Thymus (tissue), 14 donors: ENCODE data around the gene DUT. TPM values are rescaled to one million over a fixed set of nuclear protein-coding genes. Genes with fewer than 3 reads are reported as not detected.
A peak's percentile ranks its signal among the peaks of the same experiment; 100 is the strongest.

Experiments used
- DNase-seq, 9 donors: peaks; one replicate each; pipeline ENCODE4 v3.0.0-alpha.2; 2013; ENCODE audit warnings: low spot score in 9 of 9, low read depth in 6 of 9, missing footprints in 1 of 9
- H3K27ac ChIP-seq, 2 donors: one replicate each; pipeline ENCODE4 v1.5.1; 2013; ENCODE audit warnings: control low read depth in 1 of 2, low read depth in 1 of 2, low read length in 1 of 2, mild to moderate bottlenecking in 1 of 2, moderate library complexity in 1 of 2
- H3K27me3 ChIP-seq, 2 donors: one replicate each; pipeline ENCODE4 v1.5.1; 2013; ENCODE audit warnings: low read length in 1 of 2; ENCODE audit not compliant: control insufficient read depth in 2 of 2, insufficient read depth in 1 of 2
- H3K36me3 ChIP-seq, 2 donors: one replicate each; pipeline ENCODE4 v1.5.1; 2013; ENCODE audit warnings: low read length in 1 of 2, mild to moderate bottlenecking in 1 of 2, moderate library complexity in 1 of 2; ENCODE audit not compliant: control insufficient read depth in 2 of 2, insufficient read depth in 2 of 2
- H3K4me1 ChIP-seq, 2 donors: one replicate each; pipeline ENCODE4 v1.5.1; 2013; ENCODE audit warnings: low read length in 2 of 2; ENCODE audit not compliant: control insufficient read depth in 2 of 2, insufficient read depth in 2 of 2
- H3K4me3 ChIP-seq, 2 donors: one replicate each; pipeline ENCODE4 v1.5.1; 2013; ENCODE audit warnings: low read length in 2 of 2, control low read depth in 1 of 2, mild to moderate bottlenecking in 1 of 2
- H3K9me3 ChIP-seq, 2 donors: one replicate each; pipeline ENCODE4 v1.5.1; 2013; ENCODE audit warnings: low read length in 1 of 2, mild to moderate bottlenecking in 1 of 2; ENCODE audit not compliant: control insufficient read depth in 2 of 2, insufficient read depth in 1 of 2
- WGBS: extraction: QIAGEN DNeasy Blood & Tissue Kit; methylation state at CpG from one replicate; pipeline ENCODE4 v1.1.7; 2013; 5-methylcytosine and 5-hydroxymethylcytosine counted together
- long read RNA-seq, 10 donors: transcript quantifications; one replicate each; lab custom pipeline, GENCODE V29; 2026
- polyA plus RNA-seq: library from polyadenylated mRNA; stranded (reverse); fragments of 200-250 nt; gene quantifications from one replicate; pipeline ENCODE4 v1.2.3, GENCODE V29; 2013
- total RNA-seq: library from RNA; stranded (reverse); fragments of 120-200 nt; gene quantifications from one replicate; pipeline ENCODE4 v1.2.4, GENCODE V29; 2013
- donor health status: healthy.

The DUT gene
- 189 TPM for total RNA-seq
- polyA plus RNA-seq, result 178 TPM
- long read RNA-seq, donor 1, transcript DUT-202 (6 exons, 1,935 nt), result major isoform, 15 of 20 reads
- long read RNA-seq, donor 1, partial matches to known transcripts, result 0 of 20 reads
- long read RNA-seq, donor 1, other reads (novel, unspliced or antisense), result 0 of 20 reads
- long read RNA-seq, donor 2, result 0 reads
- long read RNA-seq, donor 3, transcript DUT-201 (7 exons, 2,147 nt), result minor isoform, 39 of 200 reads
- long read RNA-seq, donor 3, transcript DUT-209 (3 exons, 340 nt), result minor isoform, 13 of 200 reads
- long read RNA-seq, donor 3, transcript DUT-202 (6 exons, 1,935 nt), result major isoform, 128 of 200 reads
- long read RNA-seq, donor 3, transcript DUT-205 (7 exons, 769 nt), result minor isoform, 15 of 200 reads
- long read RNA-seq, donor 3, partial matches to known transcripts, result 0 of 200 reads
- long read RNA-seq, donor 3, other reads (novel, unspliced or antisense), result 0 of 200 reads
- long read RNA-seq, donor 4, transcript DUT-201 (7 exons, 2,147 nt), result minor isoform, 9 of 77 reads
- long read RNA-seq, donor 4, transcript DUT-202 (6 exons, 1,935 nt), result major isoform, 47 of 77 reads
- long read RNA-seq, donor 4, transcript DUT-205 (7 exons, 769 nt), result minor isoform, 14 of 77 reads
- long read RNA-seq, donor 4, partial matches to known transcripts, result 0 of 77 reads
- long read RNA-seq, donor 4, other reads (novel, unspliced or antisense), result 0 of 77 reads
- long read RNA-seq, donor 5, transcript DUT-209 (3 exons, 340 nt), result minor isoform, 16 of 223 reads
- long read RNA-seq, donor 5, transcript DUT-201 (7 exons, 2,147 nt), result minor isoform, 52 of 223 reads
- long read RNA-seq, donor 5, transcript DUT-202 (6 exons, 1,935 nt), result major isoform, 115 of 223 reads
- long read RNA-seq, donor 5, transcript DUT-205 (7 exons, 769 nt), result minor isoform, 20 of 223 reads
- long read RNA-seq, donor 5, partial matches to known transcripts, result 11 of 223 reads
- long read RNA-seq, donor 5, other reads (novel, unspliced or antisense), result 0 of 223 reads
- long read RNA-seq, donor 6, transcript DUT-201 (7 exons, 2,147 nt), result minor isoform, 30 of 136 reads
- long read RNA-seq, donor 6, transcript DUT-202 (6 exons, 1,935 nt), result major isoform, 78 of 136 reads
- long read RNA-seq, donor 6, transcript DUT-205 (7 exons, 769 nt), result minor isoform, 6 of 136 reads
- long read RNA-seq, donor 6, partial matches to known transcripts, result 17 of 136 reads
- long read RNA-seq, donor 6, other reads (novel, unspliced or antisense), result 0 of 136 reads
- long read RNA-seq, donor 7, transcript DUT-202 (6 exons, 1,935 nt), result major isoform, 116 of 165 reads
- long read RNA-seq, donor 7, transcript DUT-205 (7 exons, 769 nt), result minor isoform, 16 of 165 reads
- long read RNA-seq, donor 7, transcript DUT-201 (7 exons, 2,147 nt), result minor isoform, 22 of 165 reads
- long read RNA-seq, donor 7, partial matches to known transcripts, result 5 of 165 reads
- long read RNA-seq, donor 7, other reads (novel, unspliced or antisense), result 0 of 165 reads
- long read RNA-seq, donor 8, transcript DUT-201 (7 exons, 2,147 nt), result minor isoform, 10 of 62 reads
- long read RNA-seq, donor 8, transcript DUT-202 (6 exons, 1,935 nt), result major isoform, 45 of 62 reads
- long read RNA-seq, donor 8, transcript DUT-205 (7 exons, 769 nt), result minor isoform, 5 of 62 reads
- long read RNA-seq, donor 8, partial matches to known transcripts, result 0 of 62 reads
- long read RNA-seq, donor 8, other reads (novel, unspliced or antisense), result 0 of 62 reads
- long read RNA-seq, donor 9, transcript DUT-201 (7 exons, 2,147 nt), result minor isoform, 12 of 113 reads
- long read RNA-seq, donor 9, transcript DUT-205 (7 exons, 769 nt), result minor isoform, 6 of 113 reads
- long read RNA-seq, donor 9, transcript DUT-202 (6 exons, 1,935 nt), result major isoform, 88 of 113 reads
- long read RNA-seq, donor 9, partial matches to known transcripts, result 0 of 113 reads
- long read RNA-seq, donor 9, other reads (novel, unspliced or antisense), result 0 of 113 reads
- long read RNA-seq, donor 10, transcript DUT-201 (7 exons, 2,147 nt), result minor isoform, 19 of 120 reads
- long read RNA-seq, donor 10, transcript DUT-205 (7 exons, 769 nt), result minor isoform, 11 of 120 reads
- long read RNA-seq, donor 10, transcript DUT-202 (6 exons, 1,935 nt), result major isoform, 78 of 120 reads
- long read RNA-seq, donor 10, partial matches to known transcripts, result 6 of 120 reads
- long read RNA-seq, donor 10, other reads (novel, unspliced or antisense), result 0 of 120 reads

GRCh38 chr15:48330855-48331795, at the start of gene DUT:
DUT (plus strand) TSS chr15:48331429; CDS start chr15:48331516, 87 bp downstream.
- WGBS, result under 1% methylated on average over 89 of the region's 89 CpGs
- peaks cover 8 to 10% of the 10 kb centered on the region in 2 donors for H3K4me1 ChIP-seq
- H3K36me3 ChIP-seq, result peaks cover 0 to 14% of the 10 kb centered on the region in 2 donors
- H3K4me3 ChIP-seq, result peak within 1 kb of the TSS; percentile 53 to 96
- peak; percentile 37 to 91 (median 74) for DNase-seq
- H3K27me3 ChIP-seq, result no peaks in the 10 kb centered on the region
- no peaks in the 10 kb centered on the region for H3K9me3 ChIP-seq
- H3K27ac ChIP-seq, result peak within 1 kb of the TSS; percentile 93 to 97

- Histone ChIP-seq H3K9me3 (no peaks in the 10 kb centered on the region), H3K27ac (no peak overlapping the region), H3K36me3 (no peaks in the 10 kb centered on the region), H3K27me3 (no peaks in the 10 kb centered on the region), H3K4me3 (no peak overlapping the region), H3K4me1 (no peaks in the 10 kb centered on the region)
- DNase-seq, result no peak
- WGBS, result 92% methylated on average over 4 of the region's 4 CpGs
Observed at GRCh38 chr15:48281674-48282073, 49.6 kb upstream of the DUT start.

GRCh38 chr15:48282216-48282615, 49.0 kb upstream of the DUT start:
- no peak overlapping the region for H3K27ac ChIP-seq
- H3K9me3 ChIP-seq, result no peaks in the 10 kb centered on the region
- no peaks in the 10 kb centered on the region for H3K4me1 ChIP-seq
- H3K27me3 ChIP-seq, result no peaks in the 10 kb centered on the region
- no peaks in the 10 kb centered on the region for H3K36me3 ChIP-seq
- 92% methylated on average over 4 of the region's 4 CpGs for WGBS
- DNase-seq, result no peak
- H3K4me3 ChIP-seq, result no peak overlapping the region

GRCh38 chr15:48283396-48284145, 47.7 kb upstream of the DUT start:
- Histone ChIP-seq H3K9me3 (no peaks in the 10 kb centered on the region), H3K4me1 (no peaks in the 10 kb centered on the region), H3K27ac (no peak overlapping the region), H3K36me3 (no peaks in the 10 kb centered on the region), H3K27me3 (no peaks in the 10 kb centered on the region), H3K4me3 (no peak overlapping the region)
- DNase-seq, result no peak
- WGBS, result 84% methylated on average over 6 of the region's 6 CpGs

- H3K36me3 ChIP-seq, result no peaks in the 10 kb centered on the region
- WGBS, result 48% methylated on average over 14 of the region's 14 CpGs
- no peaks in the 10 kb centered on the region for H3K4me1 ChIP-seq
- peak; percentile 18 to 77 (median 48) for DNase-seq
- no peaks in the 10 kb centered on the region for H3K27me3 ChIP-seq
- no peak overlapping the region for H3K27ac ChIP-seq
- H3K9me3 ChIP-seq, result no peaks in the 10 kb centered on the region
- H3K4me3 ChIP-seq, result no peak overlapping the region
Observed at GRCh38 chr15:48285329-48286214, 45.7 kb upstream of the DUT start.

- H3K4me1 ChIP-seq, result no peaks in the 10 kb centered on the region
- no peaks in the 10 kb centered on the region for H3K9me3 ChIP-seq
- no peak for DNase-seq
- WGBS, result 93% methylated on average over 2 of the region's 2 CpGs
- H3K27me3 ChIP-seq, result no peaks in the 10 kb centered on the region
- no peaks in the 10 kb centered on the region for H3K36me3 ChIP-seq
- H3K27ac ChIP-seq, result no peak overlapping the region
- H3K4me3 ChIP-seq, result no peak overlapping the region
Observed at GRCh38 chr15:48289628-48290027, 41.6 kb upstream of the DUT start.
